Measurements from ENCODE around the gene ENDOD1. TPM values are rescaled to one million over a fixed set of nuclear protein-coding genes. Genes with fewer than 3 reads are reported as not detected.
A peak's percentile ranks its signal among the peaks of the same experiment; 100 is the strongest.

The ENDOD1 gene
- total RNA-seq, 2 donors from 2014 or later, result 49.6 to 79.8 TPM

DNA sequence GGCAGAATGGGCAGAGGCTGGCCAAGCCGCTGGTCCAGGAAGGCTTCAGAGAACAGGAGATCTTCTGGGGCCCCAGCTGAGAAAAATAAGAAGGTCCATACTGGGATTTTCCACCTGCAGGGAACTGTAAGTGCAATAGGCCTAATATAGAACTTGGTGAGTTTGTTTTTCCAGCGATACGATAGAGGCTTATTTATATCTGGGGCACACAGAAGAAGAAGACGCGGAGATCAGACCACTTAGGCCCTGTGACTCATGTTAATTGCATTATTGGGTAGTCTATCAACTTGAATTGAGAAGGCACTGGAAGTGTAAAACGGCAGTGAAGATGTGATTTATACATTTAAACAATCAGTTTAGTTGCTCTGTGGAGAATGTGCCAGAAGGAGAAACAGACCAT lies 30.6 kb upstream of the ENDOD1 start:
- no peaks in the 10 kb centered on the region for H3K27me3 ChIP-seq (replicated peaks; ENCODE audit: insufficient read depth)
- TF ChIP-seq, protein P1, sequence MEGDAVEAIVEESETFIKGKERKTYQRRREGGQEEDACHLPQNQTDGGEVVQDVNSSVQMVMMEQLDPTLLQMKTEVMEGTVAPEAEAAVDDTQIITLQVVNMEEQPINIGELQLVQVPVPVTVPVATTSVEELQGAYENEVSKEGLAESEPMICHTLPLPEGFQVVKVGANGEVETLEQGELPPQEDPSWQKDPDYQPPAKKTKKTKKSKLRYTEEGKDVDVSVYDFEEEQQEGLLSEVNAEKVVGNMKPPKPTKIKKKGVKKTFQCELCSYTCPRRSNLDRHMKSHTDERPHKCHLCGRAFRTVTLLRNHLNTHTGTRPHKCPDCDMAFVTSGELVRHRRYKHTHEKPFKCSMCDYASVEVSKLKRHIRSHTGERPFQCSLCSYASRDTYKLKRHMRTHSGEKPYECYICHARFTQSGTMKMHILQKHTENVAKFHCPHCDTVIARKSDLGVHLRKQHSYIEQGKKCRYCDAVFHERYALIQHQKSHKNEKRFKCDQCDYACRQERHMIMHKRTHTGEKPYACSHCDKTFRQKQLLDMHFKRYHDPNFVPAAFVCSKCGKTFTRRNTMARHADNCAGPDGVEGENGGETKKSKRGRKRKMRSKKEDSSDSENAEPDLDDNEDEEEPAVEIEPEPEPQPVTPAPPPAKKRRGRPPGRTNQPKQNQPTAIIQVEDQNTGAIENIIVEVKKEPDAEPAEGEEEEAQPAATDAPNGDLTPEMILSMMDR (IDR thresholded peaks at IDR 0.05), result no peak
- TF ChIP-seq POLR2AphosphoS5 (IDR thresholded peaks at IDR 0.05), result no peak
- TF ChIP-seq POLR2A (IDR thresholded peaks at IDR 0.05), result no peak
- no peak overlapping the region for H3K27ac ChIP-seq
- H3K9me3 ChIP-seq, result no peaks in the 10 kb centered on the region
- no peak overlapping the region for H3K4me3 ChIP-seq
- H3K36me3 ChIP-seq, result no peaks in the 10 kb centered on the region
- no peak for DNase-seq (ENCODE audit: low spot score)
- intact Hi-C loops (cut with DNase I), result no loop called here
- WGBS, result 83% methylated on average over 6 of the region's 6 CpGs
- no peaks in the 10 kb centered on the region for H3K4me1 ChIP-seq (replicated peaks)

DNA sequence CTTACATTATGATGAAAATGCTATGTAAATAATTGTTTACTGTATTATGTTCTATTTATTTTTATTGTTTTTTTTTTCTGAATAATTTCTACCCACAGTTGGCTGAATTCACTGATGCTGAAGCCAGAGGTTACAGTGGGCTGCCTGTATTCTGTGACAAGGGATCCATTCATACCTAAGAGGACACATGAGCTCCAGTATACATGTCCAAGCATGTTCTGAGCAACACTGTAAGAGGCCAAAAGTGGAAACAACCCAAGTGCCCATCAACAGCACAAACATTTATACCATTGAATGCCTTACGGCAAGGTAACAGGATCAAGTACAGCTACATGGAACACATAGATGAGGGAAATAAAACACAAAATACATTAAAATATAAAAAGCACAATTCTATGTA lies 24.3 kb upstream of the ENDOD1 start:
- no peaks in the 10 kb centered on the region for H3K36me3 ChIP-seq
- H3K27ac ChIP-seq, result no peak overlapping the region
- WGBS, result 64% methylated on average over 1 of the region's 1 CpG
- no peaks in the 10 kb centered on the region for H3K27me3 ChIP-seq (replicated peaks; ENCODE audit: insufficient read depth)
- H3K9me3 ChIP-seq, result no peaks in the 10 kb centered on the region
- intact Hi-C loops (cut with DNase I), result loop anchor here (5.0 kb wide), 2 partner anchors 93 to 642 kb away; partner anchors contain the start of genes CWC15 and KDM4D
- no peak for DNase-seq (ENCODE audit: low spot score)
- H3K4me1 ChIP-seq (replicated peaks), result no peaks in the 10 kb centered on the region
- TF ChIP-seq POLR2AphosphoS5 (IDR thresholded peaks at IDR 0.05), result no peak
- H3K4me3 ChIP-seq, result no peak overlapping the region

DNA sequence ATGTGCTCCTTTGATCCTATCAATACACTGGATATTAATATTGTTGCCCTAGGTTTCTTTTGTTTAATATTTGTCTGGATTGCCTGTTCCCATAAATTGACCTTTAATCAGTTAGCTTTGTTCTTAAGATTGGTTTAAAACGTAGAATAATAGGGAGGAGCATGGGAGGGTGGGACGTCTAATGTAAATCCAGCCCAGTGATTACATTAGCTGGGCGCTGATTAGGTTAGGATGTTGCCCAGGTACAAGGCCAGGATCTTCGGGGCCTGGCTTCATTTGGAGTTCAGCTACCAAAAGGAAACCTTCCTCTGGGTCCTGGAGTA lies 23.0 kb upstream of the ENDOD1 start, which contains the start of gene SRSF8:
Gene SRSF8, plus strand, starts transcription at position 204 of the 323 bp plus-strand sequence. CDS start 308 bp downstream, outside the sequence.
- TF ChIP-seq POLR2A (IDR thresholded peaks at IDR 0.05), result no peak
- TF ChIP-seq POLR2AphosphoS5 (IDR thresholded peaks at IDR 0.05), result peak; percentile 50
- TF ChIP-seq, protein P1 (IDR thresholded peaks at IDR 0.05), result no peak
- no peaks in the 10 kb centered on the region for H3K27me3 ChIP-seq (replicated peaks; ENCODE audit: insufficient read depth)
- peak within 1 kb of the TSS; percentile 97 to 98 for H3K27ac ChIP-seq
- peak within 1 kb of the TSS; percentile 85 to 86 for H3K4me3 ChIP-seq
- no peaks in the 10 kb centered on the region for H3K4me1 ChIP-seq (replicated peaks)
- intact Hi-C loops (cut with DNase I), result loop anchor here (5.0 kb wide), 2 partner anchors 94 to 641 kb away; partner anchors contain the start of genes CWC15 and KDM4D
- no peaks in the 10 kb centered on the region for H3K36me3 ChIP-seq
- no peaks in the 10 kb centered on the region for H3K9me3 ChIP-seq
- WGBS, result 0% methylated on average over 4 of the region's 4 CpGs
- DNase-seq (ENCODE audit: low spot score), result no peak

DNA sequence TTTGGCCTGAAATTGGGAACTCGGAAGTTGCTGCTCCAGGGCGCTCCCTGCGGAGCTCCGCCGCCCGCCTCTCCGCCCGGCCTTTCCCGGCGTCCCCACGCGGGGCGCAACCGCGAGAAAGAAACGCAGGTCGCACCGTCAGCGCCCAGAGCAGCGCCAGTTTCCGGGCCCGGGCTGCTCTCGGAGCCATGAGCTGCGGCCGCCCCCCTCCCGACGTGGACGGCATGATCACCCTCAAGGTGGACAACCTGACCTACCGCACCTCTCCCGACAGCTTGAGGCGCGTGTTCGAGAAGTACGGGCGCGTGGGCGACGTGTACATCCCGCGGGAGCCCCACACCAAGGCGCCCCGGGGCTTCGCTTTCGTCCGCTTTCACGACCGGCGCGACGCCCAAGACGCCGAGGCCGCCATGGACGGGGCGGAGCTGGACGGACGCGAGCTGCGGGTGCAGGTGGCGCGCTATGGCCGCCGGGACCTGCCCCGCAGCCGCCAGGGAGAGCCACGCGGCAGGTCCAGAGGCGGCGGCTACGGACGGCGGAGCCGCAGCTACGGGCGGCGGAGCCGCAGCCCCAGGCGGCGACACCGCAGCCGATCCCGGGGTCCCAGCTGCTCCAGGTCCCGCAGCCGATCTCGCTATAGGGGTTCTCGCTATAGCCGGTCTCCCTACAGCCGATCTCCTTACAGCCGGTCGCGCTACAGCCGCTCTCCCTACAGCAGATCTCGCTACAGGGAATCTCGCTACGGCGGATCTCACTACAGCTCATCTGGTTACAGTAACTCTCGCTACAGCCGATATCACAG lies 22.4 kb upstream of the ENDOD1 start:
- TF ChIP-seq POLR2A (IDR thresholded peaks at IDR 0.05) (peak; percentile 48), POLR2AphosphoS5 (IDR thresholded peaks at IDR 0.05) (no peak)
- TF ChIP-seq, protein P1 (IDR thresholded peaks at IDR 0.05), result peak in 3 of 4 experiments; percentile 19 to 67 (median 58)
- H3K27me3 ChIP-seq (replicated peaks; ENCODE audit: insufficient read depth), result no peaks in the 10 kb centered on the region
- intact Hi-C loops (cut with DNase I), result loop anchor here (5.0 kb wide), 2 partner anchors 95 to 640 kb away; partner anchors contain the start of genes CWC15 and KDM4D
- no peaks in the 10 kb centered on the region for H3K9me3 ChIP-seq
- no peaks in the 10 kb centered on the region for H3K4me1 ChIP-seq (replicated peaks)
- H3K4me3 ChIP-seq, result peak overlapping the region; percentile 85 to 86
- H3K36me3 ChIP-seq, result no peaks in the 10 kb centered on the region
- WGBS, result 0% methylated on average over 60 of the region's 98 CpGs
- H3K27ac ChIP-seq, result peak overlapping the region; percentile 97 to 98
- DNase-seq (ENCODE audit: low spot score), result peak; percentile 67

DNA sequence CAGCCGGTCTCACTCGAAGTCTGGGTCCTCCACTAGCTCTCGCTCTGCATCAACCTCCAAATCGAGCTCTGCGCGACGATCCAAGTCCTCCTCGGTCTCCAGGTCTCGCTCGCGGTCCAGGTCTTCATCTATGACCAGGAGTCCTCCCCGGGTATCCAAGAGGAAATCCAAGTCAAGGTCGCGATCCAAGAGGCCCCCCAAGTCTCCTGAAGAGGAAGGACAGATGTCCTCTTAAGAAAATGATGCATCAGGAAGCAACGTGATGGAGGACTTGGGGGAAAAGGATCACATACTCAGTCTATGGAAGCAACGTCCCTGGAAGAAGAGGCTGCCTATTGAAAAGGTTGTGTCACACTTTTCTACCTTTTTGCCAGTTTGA lies 21.8 kb upstream of the ENDOD1 start:
- under 1% methylated on average over 16 of the region's 16 CpGs for WGBS

More for the DNA sequence above, 21.8 kb upstream of the ENDOD1 start:
- DNase-seq (ENCODE audit: low spot score), result no peak
- no peaks in the 10 kb centered on the region for H3K36me3 ChIP-seq
- H3K9me3 ChIP-seq, result no peaks in the 10 kb centered on the region
- no peaks in the 10 kb centered on the region for H3K27me3 ChIP-seq (replicated peaks; ENCODE audit: insufficient read depth)
- no peaks in the 10 kb centered on the region for H3K4me1 ChIP-seq (replicated peaks)
- intact Hi-C loops (cut with DNase I), result loop anchor here (2.0 to 5.0 kb wide), 4 partner anchors 21 to 639 kb away; partner anchors contain the start of genes CWC15, ENDOD1 and KDM4D
- peak overlapping the region; percentile 85 to 86 for H3K4me3 ChIP-seq
- no peak for TF ChIP-seq POLR2A (IDR thresholded peaks at IDR 0.05)
- TF ChIP-seq, protein P1 (IDR thresholded peaks at IDR 0.05), result no peak
- peak overlapping the region; percentile 97 to 98 for H3K27ac ChIP-seq

Data from prostate gland (tissue), 2 donors.